ENCODE data around the gene INSC. TPM values are rescaled to one million over a fixed set of nuclear protein-coding genes. Genes with fewer than 3 reads are reported as not detected.

Gene INSC
- total RNA-seq, 2 donors from 2014 or later: 1.0 TPM; not detected in 1

DNA sequence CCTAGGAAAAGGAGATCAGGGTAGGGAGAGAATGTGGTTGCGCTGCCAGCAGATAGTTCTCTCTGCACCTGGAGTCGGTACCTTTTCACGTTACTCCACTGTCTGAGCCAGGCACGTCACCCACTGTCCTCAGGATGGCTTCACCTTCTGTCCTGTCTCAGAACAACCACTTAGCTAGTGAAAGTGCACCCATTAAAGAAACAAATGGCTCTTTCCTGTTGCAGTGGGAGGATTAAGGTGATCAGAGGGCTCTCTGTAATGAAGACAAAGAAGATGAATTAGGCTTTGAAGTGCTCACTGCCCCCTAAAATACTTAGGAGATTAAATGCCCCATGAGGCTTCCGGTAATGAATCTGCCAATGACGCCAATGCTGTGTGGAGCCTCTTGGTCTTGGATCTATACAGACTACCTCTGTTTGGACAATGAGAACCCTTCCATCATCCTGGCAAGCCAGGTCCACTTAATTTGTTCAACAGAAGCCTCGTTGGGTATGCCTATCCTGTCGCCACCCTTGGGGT is 113.7 kb downstream of the INSC start:
- H3K36me3 ChIP-seq: no peaks in the 10 kb centered on the region
- DNase-seq (ENCODE audit: low spot score): no peak
- H3K9me3 ChIP-seq: no peaks in the 10 kb centered on the region
- no peak overlapping the region for H3K27ac ChIP-seq
- no peaks in the 10 kb centered on the region for H3K27me3 ChIP-seq
- TF ChIP-seq, protein P1, sequence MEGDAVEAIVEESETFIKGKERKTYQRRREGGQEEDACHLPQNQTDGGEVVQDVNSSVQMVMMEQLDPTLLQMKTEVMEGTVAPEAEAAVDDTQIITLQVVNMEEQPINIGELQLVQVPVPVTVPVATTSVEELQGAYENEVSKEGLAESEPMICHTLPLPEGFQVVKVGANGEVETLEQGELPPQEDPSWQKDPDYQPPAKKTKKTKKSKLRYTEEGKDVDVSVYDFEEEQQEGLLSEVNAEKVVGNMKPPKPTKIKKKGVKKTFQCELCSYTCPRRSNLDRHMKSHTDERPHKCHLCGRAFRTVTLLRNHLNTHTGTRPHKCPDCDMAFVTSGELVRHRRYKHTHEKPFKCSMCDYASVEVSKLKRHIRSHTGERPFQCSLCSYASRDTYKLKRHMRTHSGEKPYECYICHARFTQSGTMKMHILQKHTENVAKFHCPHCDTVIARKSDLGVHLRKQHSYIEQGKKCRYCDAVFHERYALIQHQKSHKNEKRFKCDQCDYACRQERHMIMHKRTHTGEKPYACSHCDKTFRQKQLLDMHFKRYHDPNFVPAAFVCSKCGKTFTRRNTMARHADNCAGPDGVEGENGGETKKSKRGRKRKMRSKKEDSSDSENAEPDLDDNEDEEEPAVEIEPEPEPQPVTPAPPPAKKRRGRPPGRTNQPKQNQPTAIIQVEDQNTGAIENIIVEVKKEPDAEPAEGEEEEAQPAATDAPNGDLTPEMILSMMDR (IDR thresholded peaks at IDR 0.05): no peak
- no peaks in the 10 kb centered on the region for H3K4me1 ChIP-seq
- no peak overlapping the region for H3K4me3 ChIP-seq

DNA sequence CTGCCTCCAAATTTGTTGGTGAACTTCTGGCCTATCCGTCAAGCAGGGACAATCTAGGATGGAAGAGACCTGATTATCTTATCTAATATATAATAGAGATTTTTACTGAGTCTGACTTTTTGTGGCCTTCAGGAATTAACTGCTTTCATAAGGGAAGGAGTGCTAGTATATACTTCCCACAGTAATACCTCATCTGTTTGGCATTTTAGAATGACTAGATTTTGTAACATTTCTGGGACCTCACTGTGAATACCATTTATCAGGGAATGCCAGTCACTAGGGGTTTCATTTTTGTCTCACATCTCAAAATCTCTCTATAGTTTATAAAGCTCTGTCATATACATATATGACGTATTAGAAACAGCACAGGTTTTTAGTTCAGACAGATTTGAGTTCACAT is 114.3 kb downstream of the INSC start:
- TF ChIP-seq, protein P1 (IDR thresholded peaks at IDR 0.05): no peak
- Histone ChIP-seq H3K9me3 (no peaks in the 10 kb centered on the region), H3K27me3 (no peaks in the 10 kb centered on the region), H3K27ac (no peak overlapping the region), H3K4me1 (no peaks in the 10 kb centered on the region), H3K4me3 (no peak overlapping the region), H3K36me3 (no peaks in the 10 kb centered on the region)
- DNase-seq (ENCODE audit: low spot score): no peak

DNA sequence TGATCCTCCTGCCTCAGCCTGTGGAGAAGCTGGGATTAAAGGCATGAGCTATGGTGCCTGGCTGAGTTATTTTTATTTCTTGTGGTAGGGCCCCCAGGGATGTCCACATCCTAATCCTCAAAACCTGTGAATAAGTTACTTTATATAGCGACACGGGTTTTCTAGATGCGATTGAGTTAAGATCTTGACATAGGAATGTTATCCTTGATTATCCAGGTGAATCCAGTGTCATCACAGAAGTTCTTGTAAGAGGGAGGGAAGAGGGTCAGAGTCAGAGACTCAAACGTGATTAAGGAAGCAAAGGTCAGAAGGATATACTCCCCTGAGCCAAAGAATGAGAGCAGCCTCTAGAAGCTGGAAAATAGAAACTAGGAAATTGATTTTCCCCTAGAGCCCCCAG is 117.8 kb downstream of the INSC start:
- Histone ChIP-seq H3K36me3 (no peaks in the 10 kb centered on the region), H3K27me3 (no peaks in the 10 kb centered on the region), H3K9me3 (no peaks in the 10 kb centered on the region), H3K27ac (no peak overlapping the region), H3K4me1 (no peaks in the 10 kb centered on the region), H3K4me3 (no peak overlapping the region)
- TF ChIP-seq, protein P1 (IDR thresholded peaks at IDR 0.05): no peak
- no peak for DNase-seq (ENCODE audit: low spot score)

DNA sequence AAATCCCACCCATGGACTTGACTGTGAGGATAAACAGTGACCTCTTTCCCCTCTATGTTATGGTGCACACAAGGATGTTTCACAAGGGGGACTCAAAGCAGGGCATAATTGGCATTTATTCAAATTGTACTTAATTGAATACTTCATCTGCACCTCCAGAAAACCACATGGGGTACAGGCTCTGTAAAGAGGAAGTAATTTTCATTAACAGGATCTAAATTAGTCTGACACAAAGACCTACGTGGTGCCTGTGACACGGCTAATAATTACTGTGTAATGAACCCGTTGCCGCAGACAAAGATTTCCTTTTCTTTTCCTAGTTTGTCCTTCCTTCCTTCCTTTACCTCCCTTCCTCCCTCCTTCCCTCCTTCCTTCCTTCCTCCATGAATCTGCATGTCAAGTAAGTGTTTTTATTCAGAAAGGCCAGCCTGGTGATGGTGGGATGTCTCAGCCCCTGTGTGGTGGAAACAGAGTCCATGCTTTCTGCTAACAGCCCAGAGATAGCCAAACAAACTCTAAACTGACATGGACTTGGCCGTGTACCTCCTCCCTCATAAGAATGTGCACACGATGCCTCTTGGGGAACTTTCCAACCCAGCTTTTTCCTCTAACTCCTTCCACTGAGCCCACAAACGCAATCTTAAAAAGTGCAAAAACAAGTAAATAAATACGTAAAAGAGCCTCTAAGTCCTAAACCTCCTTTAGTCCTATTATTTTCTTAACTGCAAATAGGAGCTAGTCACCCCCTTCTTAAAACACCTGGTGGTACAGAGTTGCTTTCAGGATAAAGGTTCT is 118.8 kb downstream of the INSC start:
- H3K9me3 ChIP-seq: no peaks in the 10 kb centered on the region
- TF ChIP-seq, protein P1 (IDR thresholded peaks at IDR 0.05): no peak
- no peaks in the 10 kb centered on the region for H3K4me1 ChIP-seq

GRCh38 chr11:15234796-15235195 is 120.1 kb downstream of the INSC start:
- TF ChIP-seq, protein P1 (IDR thresholded peaks at IDR 0.05): no peak
- DNase-seq (ENCODE audit: low spot score): no peak
- Histone ChIP-seq H3K27ac (no peak overlapping the region), H3K9me3 (no peaks in the 10 kb centered on the region), H3K36me3 (no peaks in the 10 kb centered on the region), H3K27me3 (no peaks in the 10 kb centered on the region), H3K4me1 (no peaks in the 10 kb centered on the region), H3K4me3 (no peak overlapping the region)

More for the DNA sequence above, 118.8 kb downstream of the INSC start:
- H3K27ac ChIP-seq: no peak overlapping the region
- no peak overlapping the region for H3K4me3 ChIP-seq
- H3K36me3 ChIP-seq: no peaks in the 10 kb centered on the region
- no peak for DNase-seq (ENCODE audit: low spot score)
- no peaks in the 10 kb centered on the region for H3K27me3 ChIP-seq

Measured in right atrium auricular region (tissue), 2 donors.